ENCODE results near the gene UBA6.
"Not testable (repeated sequence)": the region's sequence is repeated elsewhere in the genome, so short reads cannot be mapped to it uniquely, and the experiment has no call there.

UBA6 gene

GRCh38 chr4:67717586-67717985, 16.6 kb upstream of the UBA6 start:
- TF ChIP-seq SPI1 (IDR thresholded peaks at IDR 0.05; ENCODE audit: low read depth, low read length) (no peak), TAF1 (IDR thresholded peaks at IDR 0.05; ENCODE audit: low read depth, low read length) (no peak), POLR2A (IDR thresholded peaks at IDR 0.05; ENCODE audit: low read depth, low read length) (no peak), PAX5 (IDR thresholded peaks at IDR 0.05; ENCODE audit: insufficient read depth, low read length, severe bottlenecking) (no peak), POLR2AphosphoS5 (IDR thresholded peaks at IDR 0.05; ENCODE audit: low read depth, low read length) (no peak), POU2F2 (IDR thresholded peaks at IDR 0.05; ENCODE audit: low read depth, low read length) (no peak)
- DNase-seq (ENCODE audit: insufficient read length, low spot score): no peak

GRCh38 chr4:67714955-67715354, 14.0 kb upstream of the UBA6 start:
- DNase-seq (ENCODE audit: insufficient read length, low spot score): no peak

More at GRCh38 chr4:67717586-67717985, 16.6 kb upstream of the UBA6 start:
- FAIRE-seq: no peak

DNA sequence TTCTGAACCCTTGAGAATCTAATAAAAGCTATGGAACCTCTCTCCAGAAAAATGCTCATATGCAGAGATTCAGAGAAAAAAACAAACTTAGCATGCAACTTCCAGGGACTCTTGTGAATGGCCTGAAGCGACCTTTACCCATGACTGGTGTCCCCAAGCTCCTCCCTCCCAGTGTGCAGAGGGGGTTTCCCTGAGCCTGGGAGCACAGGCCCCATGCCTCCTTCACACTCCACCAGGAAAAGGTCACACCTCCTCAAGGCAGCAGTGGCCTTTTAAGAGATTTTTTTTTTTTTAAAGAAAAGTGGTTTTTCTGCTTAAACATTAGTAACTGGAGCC, 13.3 kb upstream of the UBA6 start:
- TF ChIP-seq POLR2A (IDR thresholded peaks at IDR 0.05; ENCODE audit: low read depth, low read length): no peak
- no peak for TF ChIP-seq PAX5 (IDR thresholded peaks at IDR 0.05; ENCODE audit: insufficient read depth, low read length, severe bottlenecking)
- no peak for TF ChIP-seq SPI1 (IDR thresholded peaks at IDR 0.05; ENCODE audit: low read depth, low read length)
- TF ChIP-seq POU2F2 (IDR thresholded peaks at IDR 0.05; ENCODE audit: low read depth, low read length): no peak
- TF ChIP-seq POLR2AphosphoS5 (IDR thresholded peaks at IDR 0.05; ENCODE audit: low read depth, low read length): no peak
- TF ChIP-seq TAF1 (IDR thresholded peaks at IDR 0.05; ENCODE audit: low read depth, low read length): no peak
- no peak for FAIRE-seq
- no peak for DNase-seq (ENCODE audit: insufficient read length, low spot score)

More at GRCh38 chr4:67714955-67715354, 14.0 kb upstream of the UBA6 start:
- no peak for TF ChIP-seq SPI1 (IDR thresholded peaks at IDR 0.05; ENCODE audit: low read depth, low read length)
- no peak for TF ChIP-seq POU2F2 (IDR thresholded peaks at IDR 0.05; ENCODE audit: low read depth, low read length)
- no peak for TF ChIP-seq PAX5 (IDR thresholded peaks at IDR 0.05; ENCODE audit: insufficient read depth, low read length, severe bottlenecking)
- TF ChIP-seq TAF1 (IDR thresholded peaks at IDR 0.05; ENCODE audit: low read depth, low read length): no peak
- no peak for FAIRE-seq

- FAIRE-seq (no peak), DNase-seq (ENCODE audit: insufficient read length, low spot score) (no peak)
- TF ChIP-seq PAX5 (IDR thresholded peaks at IDR 0.05; ENCODE audit: insufficient read depth, low read length, severe bottlenecking) (no peak), POLR2AphosphoS5 (IDR thresholded peaks at IDR 0.05; ENCODE audit: low read depth, low read length) (no peak), POLR2A (IDR thresholded peaks at IDR 0.05; ENCODE audit: low read depth, low read length) (no peak), TAF1 (IDR thresholded peaks at IDR 0.05; ENCODE audit: low read depth, low read length) (no peak), POU2F2 (IDR thresholded peaks at IDR 0.05; ENCODE audit: low read depth, low read length) (no peak), SPI1 (IDR thresholded peaks at IDR 0.05; ENCODE audit: low read depth, low read length) (no peak)
Observed at GRCh38 chr4:67713529-67714247, 12.7 kb upstream of the UBA6 start.

DNA sequence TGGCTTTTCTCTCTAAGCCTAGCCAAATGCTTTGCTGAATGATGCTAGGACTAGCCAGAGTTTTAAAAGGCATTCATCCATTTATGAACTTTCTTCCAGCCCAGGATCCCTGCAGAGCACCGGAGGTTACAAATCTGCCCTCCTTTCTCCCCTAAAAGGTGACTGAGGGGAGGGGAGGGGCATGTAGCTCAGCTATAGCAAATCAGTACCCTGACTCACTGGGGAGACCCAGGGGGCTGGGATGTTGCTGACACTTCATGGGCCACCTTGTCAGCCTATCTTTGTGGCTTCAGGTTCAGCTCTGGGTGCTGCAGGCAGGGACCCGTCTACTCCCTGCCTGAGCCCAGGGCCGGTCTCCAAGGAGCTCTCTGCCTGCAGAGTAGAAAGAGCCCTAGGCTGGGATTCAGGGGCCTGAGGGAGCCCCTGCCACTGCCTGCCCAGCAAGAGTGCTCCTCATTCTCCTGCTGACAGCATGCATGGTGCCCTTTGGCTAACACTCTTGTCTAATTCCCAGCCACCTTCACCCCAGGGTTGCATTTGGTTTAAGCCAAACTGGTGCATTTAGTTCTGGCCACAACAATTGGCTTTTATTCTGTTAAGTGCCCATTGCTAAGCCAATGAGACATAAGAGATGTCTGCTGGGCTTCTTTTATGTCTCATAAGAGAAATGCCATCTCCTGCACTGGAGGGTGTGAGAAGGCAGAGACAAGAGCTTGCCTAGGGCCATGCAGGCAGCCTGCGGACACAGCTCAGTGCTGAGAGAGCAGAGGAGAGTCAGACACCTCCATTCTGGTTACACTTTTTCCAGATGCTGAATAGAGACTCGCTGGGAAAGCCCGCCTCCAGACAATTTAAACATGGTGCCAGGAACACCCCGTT, 11.9 kb upstream of the UBA6 start:
- FAIRE-seq (no peak), DNase-seq (ENCODE audit: insufficient read length, low spot score) (no peak)
- TF ChIP-seq TAF1 (IDR thresholded peaks at IDR 0.05; ENCODE audit: low read depth, low read length) (no peak), POLR2A (IDR thresholded peaks at IDR 0.05; ENCODE audit: low read depth, low read length) (no peak), PAX5 (IDR thresholded peaks at IDR 0.05; ENCODE audit: insufficient read depth, low read length, severe bottlenecking) (no peak), POU2F2 (IDR thresholded peaks at IDR 0.05; ENCODE audit: low read depth, low read length) (no peak), SPI1 (IDR thresholded peaks at IDR 0.05; ENCODE audit: low read depth, low read length) (no peak), POLR2AphosphoS5 (IDR thresholded peaks at IDR 0.05; ENCODE audit: low read depth, low read length) (no peak)

- no peak for DNase-seq (ENCODE audit: insufficient read length, low spot score)
- TF ChIP-seq SPI1 (IDR thresholded peaks at IDR 0.05; ENCODE audit: low read depth, low read length): no peak
- no peak for TF ChIP-seq POLR2AphosphoS5 (IDR thresholded peaks at IDR 0.05; ENCODE audit: low read depth, low read length)
- no peak for TF ChIP-seq POLR2A (IDR thresholded peaks at IDR 0.05; ENCODE audit: low read depth, low read length)
- TF ChIP-seq PAX5 (IDR thresholded peaks at IDR 0.05; ENCODE audit: insufficient read depth, low read length, severe bottlenecking): no peak
- no peak for FAIRE-seq
Observed at GRCh38 chr4:67712000-67712625, 11.2 kb upstream of the UBA6 start.

- FAIRE-seq; DNase-seq (ENCODE audit: insufficient read length, low spot score): not testable (repeated sequence)
Observed at GRCh38 chr4:67706682-67707081, 5.7 kb upstream of the UBA6 start.

DNA sequence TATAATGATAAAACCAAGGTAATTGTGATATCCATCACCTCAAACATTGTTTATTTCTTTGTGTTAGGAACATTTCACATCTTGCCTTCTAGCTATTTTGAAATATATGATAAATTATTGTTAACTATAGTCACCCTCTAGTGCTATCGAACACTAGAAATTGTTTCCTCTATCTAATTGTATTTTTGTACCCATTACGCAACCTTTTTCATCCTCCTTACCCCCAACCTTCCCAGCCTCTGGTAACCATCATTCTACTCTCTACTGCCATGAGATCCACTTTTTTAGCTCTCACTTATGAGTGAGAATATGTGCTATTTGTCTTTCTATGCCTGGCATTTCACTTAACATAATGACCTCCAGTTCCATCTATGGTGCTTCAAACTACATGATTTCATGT, 3.9 kb upstream of the UBA6 start:
- DNase-seq (ENCODE audit: insufficient read length, low spot score) (no peak), FAIRE-seq (no peak)
- TF ChIP-seq TAF1 (IDR thresholded peaks at IDR 0.05; ENCODE audit: low read depth, low read length) (no peak), POU2F2 (IDR thresholded peaks at IDR 0.05; ENCODE audit: low read depth, low read length) (no peak)

- no peak for TF ChIP-seq TAF1 (IDR thresholded peaks at IDR 0.05; ENCODE audit: low read depth, low read length)
- TF ChIP-seq POLR2AphosphoS5 (IDR thresholded peaks at IDR 0.05; ENCODE audit: low read depth, low read length): no peak
- TF ChIP-seq POU2F2 (IDR thresholded peaks at IDR 0.05; ENCODE audit: low read depth, low read length): no peak
- no peak for TF ChIP-seq SPI1 (IDR thresholded peaks at IDR 0.05; ENCODE audit: low read depth, low read length)
- TF ChIP-seq PAX5 (IDR thresholded peaks at IDR 0.05; ENCODE audit: insufficient read depth, low read length, severe bottlenecking): no peak
- TF ChIP-seq POLR2A (IDR thresholded peaks at IDR 0.05; ENCODE audit: low read depth, low read length): no peak
- FAIRE-seq: no peak
- DNase-seq (ENCODE audit: insufficient read length, low spot score): no peak
Observed at GRCh38 chr4:67702166-67702565, 1.2 kb upstream of the UBA6 start.

GRCh38 chr4:67701517-67701850, 529 bp upstream of the UBA6 start:
- FAIRE-seq (no peak), DNase-seq (ENCODE audit: insufficient read length, low spot score) (no peak)
- TF ChIP-seq TAF1 (IDR thresholded peaks at IDR 0.05; ENCODE audit: low read depth, low read length) (no peak), POU2F2 (IDR thresholded peaks at IDR 0.05; ENCODE audit: low read depth, low read length) (no peak)
